ENCODE data around the gene SPHK2.

GRCh38 chr19:48644355-48644754, 25.0 kb downstream of the SPHK2 start:
- TF ChIP-seq CTCF (IDR thresholded peaks at IDR 0.05) (no peak), POLR2A (IDR thresholded peaks at IDR 0.05) (no peak)
